ENCODE results near the gene JADE1. TPM values are rescaled to one million over a fixed set of nuclear protein-coding genes. Genes with fewer than 3 reads are reported as not detected.

The JADE1 gene
- total RNA-seq = 10 to 100 TPM; 18.7 to 50.2 (median 35.7) TPM

DNA sequence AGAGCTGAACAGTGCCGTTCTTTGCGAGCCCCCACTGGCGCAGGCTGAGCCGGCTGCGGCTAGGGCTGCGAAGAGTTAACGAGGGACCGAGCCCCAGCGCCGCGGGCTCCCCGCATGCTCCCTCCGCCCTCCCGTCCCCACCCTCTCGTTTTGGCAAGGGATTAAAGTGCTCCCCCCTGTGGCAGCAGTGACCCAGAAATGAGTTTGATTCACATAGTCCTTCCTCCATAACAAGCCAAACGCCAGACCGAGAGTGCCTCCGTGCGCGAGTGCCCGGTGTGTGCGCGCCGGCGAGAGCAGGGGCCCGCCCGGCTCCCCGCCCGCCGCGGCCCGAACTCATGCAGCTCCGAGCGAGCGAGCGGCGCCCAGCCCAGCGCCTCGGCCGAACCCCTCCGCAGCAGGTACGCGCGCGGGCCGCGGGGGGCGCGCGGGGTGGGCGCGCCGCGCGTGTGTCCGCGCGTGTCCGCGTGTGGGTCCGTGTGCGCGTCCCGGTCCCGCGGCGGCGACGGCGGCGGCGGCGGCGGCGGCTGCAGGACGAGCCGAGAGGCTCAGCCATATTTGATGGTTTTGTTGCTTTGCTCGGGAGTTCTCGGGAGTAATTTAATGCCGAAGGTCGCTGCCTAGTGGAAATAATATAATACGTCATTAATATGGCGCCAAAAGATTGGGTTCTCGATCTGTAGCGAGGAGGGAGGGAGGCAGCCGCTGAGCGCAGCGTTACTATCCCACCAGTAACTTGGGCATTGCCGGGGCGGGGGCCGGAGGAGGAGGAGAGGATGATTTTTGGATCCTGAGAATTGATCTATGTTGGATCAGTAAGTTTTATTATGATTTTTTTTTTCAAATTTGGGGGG is at the start of gene JADE1:
TSS of gene JADE1 (plus strand) at position 224 of the 854 bp plus-strand sequence. CDS start 22,059 bp downstream, outside the sequence.
- Histone ChIP-seq H3K27me3 (no peaks in the 10 kb centered on the region), H3K9me3 (no peaks in the 10 kb centered on the region), H3K4me3 (peak within 1 kb of the TSS; percentile 93 to 96), H3K27ac (peak within 1 kb of the TSS; percentile 94 to 96), H3K36me3 (no peaks in the 10 kb centered on the region), H3K4me1 (no peaks in the 10 kb centered on the region)
- peak; percentile 88 to 91 for DNase-seq
- TF ChIP-seq, protein P1, sequence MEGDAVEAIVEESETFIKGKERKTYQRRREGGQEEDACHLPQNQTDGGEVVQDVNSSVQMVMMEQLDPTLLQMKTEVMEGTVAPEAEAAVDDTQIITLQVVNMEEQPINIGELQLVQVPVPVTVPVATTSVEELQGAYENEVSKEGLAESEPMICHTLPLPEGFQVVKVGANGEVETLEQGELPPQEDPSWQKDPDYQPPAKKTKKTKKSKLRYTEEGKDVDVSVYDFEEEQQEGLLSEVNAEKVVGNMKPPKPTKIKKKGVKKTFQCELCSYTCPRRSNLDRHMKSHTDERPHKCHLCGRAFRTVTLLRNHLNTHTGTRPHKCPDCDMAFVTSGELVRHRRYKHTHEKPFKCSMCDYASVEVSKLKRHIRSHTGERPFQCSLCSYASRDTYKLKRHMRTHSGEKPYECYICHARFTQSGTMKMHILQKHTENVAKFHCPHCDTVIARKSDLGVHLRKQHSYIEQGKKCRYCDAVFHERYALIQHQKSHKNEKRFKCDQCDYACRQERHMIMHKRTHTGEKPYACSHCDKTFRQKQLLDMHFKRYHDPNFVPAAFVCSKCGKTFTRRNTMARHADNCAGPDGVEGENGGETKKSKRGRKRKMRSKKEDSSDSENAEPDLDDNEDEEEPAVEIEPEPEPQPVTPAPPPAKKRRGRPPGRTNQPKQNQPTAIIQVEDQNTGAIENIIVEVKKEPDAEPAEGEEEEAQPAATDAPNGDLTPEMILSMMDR (IDR thresholded peaks at IDR 0.05) = peak; percentile 57 to 66 (median 60)
- TF ChIP-seq POLR2A (IDR thresholded peaks at IDR 0.05) = peak; percentile 52 to 63
- intact Hi-C loops (cut with DNase I; ENCODE audit: low total_unique reads) = loop anchor here (5.0 kb wide), 1 partner anchor 357 kb away; no protein-coding TSS in a partner anchor

DNA sequence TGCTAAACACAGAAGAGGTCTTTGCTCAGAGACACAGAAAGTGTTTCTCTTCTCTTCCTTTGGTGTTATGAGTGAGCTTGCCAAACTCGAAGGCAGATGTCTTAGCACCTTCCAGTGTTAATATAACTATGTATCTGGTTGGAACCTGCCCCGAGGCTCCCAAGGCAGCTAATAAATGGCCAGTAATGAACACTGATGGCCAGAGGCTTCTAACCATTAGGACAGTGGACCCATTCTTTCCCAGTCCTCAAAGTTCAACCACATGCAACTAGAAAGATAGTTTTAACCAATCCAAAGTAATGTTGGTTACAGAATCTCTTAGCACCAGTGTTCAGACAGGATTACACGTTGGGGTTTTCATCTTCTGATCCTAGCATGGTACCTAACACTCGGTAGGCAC is 42.7 kb upstream of the JADE1 start:
- TF ChIP-seq, protein P1 (IDR thresholded peaks at IDR 0.05) = no peak
- TF ChIP-seq POLR2A (IDR thresholded peaks at IDR 0.05) = no peak
- H3K27ac ChIP-seq = no peak overlapping the region
- H3K9me3 ChIP-seq = no peaks in the 10 kb centered on the region
- H3K4me3 ChIP-seq = no peak overlapping the region
- H3K27me3 ChIP-seq = no peaks in the 10 kb centered on the region
- no peak for DNase-seq
- H3K4me1 ChIP-seq = no peaks in the 10 kb centered on the region
- intact Hi-C loops (cut with DNase I; ENCODE audit: low total_unique reads) = no loop called here
- H3K36me3 ChIP-seq = no peaks in the 10 kb centered on the region

DNA sequence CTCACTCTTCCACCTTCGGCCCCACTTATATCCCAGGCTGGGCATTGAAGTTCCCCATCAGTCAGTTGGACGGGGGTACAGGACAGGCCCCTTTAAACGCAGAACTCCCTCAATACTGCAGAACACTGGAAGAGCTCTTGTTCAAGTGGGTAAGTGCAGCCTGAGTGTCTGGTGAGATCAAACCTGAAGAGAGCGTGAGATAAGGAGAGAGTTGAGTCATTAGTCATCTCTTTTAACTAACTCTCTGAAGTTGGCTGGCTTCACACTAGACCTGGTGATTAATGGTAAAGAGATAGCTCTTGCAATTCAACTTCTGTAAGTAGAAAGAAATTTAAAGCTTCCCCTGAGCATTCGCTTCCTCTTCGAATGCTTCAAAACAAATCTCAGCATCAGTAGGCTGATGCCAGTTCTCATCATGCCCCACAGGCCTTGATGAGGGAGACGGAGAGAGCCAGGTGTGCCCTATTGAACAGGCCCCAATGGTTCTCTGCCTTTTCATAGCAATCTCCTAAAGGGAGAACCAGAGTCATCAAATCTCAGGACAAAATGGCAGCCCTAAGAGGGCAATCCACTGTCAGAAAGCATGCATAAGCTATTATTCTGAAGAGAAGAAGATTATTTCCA is 41.0 kb upstream of the JADE1 start:
- no peak overlapping the region for H3K27ac ChIP-seq
- DNase-seq = no peak
- H3K4me1 ChIP-seq = no peaks in the 10 kb centered on the region
- H3K36me3 ChIP-seq = no peaks in the 10 kb centered on the region
- TF ChIP-seq POLR2A (IDR thresholded peaks at IDR 0.05) = no peak
- no peaks in the 10 kb centered on the region for H3K9me3 ChIP-seq
- intact Hi-C loops (cut with DNase I; ENCODE audit: low total_unique reads) = no loop called here
- H3K27me3 ChIP-seq = no peaks in the 10 kb centered on the region
- no peak overlapping the region for H3K4me3 ChIP-seq

DNA sequence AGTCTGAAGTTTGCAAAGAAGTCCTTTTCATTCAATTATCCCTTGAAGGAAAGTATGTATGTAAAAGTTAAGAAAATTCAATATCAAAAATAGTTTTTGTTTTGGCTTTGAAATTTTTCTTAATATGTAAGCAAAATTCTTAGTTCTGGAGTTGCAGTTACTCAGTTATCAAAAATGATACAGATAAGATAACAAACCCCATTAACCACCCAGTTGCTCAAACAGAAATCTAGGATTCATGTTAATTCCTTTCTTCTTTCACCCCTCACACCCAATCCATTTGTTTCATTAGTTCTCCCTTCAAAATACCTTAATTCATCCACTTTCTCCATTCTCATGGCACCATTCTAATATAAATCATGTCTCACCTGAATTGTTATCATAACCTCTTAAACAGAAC is 40.5 kb upstream of the JADE1 start:
- TF ChIP-seq, protein P1 (IDR thresholded peaks at IDR 0.05) = no peak
- TF ChIP-seq POLR2A (IDR thresholded peaks at IDR 0.05) = no peak

DNA sequence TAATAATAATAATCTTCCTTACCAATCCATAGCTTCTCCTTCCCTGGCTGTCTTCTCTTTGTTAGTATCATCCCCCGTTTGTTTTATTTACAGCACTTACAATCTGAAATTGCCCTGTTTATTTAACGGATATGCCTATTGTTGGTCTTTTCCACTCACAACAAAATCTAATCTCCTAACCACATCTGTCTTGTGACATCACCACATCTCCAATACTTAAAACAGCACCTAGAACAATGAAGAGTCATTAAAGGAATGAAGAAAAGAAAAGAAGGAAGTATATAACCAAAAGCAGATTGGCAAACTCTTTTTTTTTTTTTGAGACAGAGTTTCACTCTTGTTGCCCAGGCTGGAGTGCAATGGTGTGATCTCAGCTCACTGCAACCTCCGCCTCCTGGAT is 38.7 kb upstream of the JADE1 start:
- TF ChIP-seq, protein P1 (IDR thresholded peaks at IDR 0.05) = no peak
- no peak for TF ChIP-seq POLR2A (IDR thresholded peaks at IDR 0.05)
- Histone ChIP-seq H3K36me3 (no peaks in the 10 kb centered on the region), H3K4me3 (no peak overlapping the region), H3K27ac (no peak overlapping the region), H3K9me3 (no peaks in the 10 kb centered on the region), H3K27me3 (no peaks in the 10 kb centered on the region), H3K4me1 (no peaks in the 10 kb centered on the region)
- DNase-seq = no peak
- intact Hi-C loops (cut with DNase I; ENCODE audit: low total_unique reads) = no loop called here

More for the DNA sequence above, 40.5 kb upstream of the JADE1 start:
- no peaks in the 10 kb centered on the region for H3K36me3 ChIP-seq
- no peaks in the 10 kb centered on the region for H3K9me3 ChIP-seq
- intact Hi-C loops (cut with DNase I; ENCODE audit: low total_unique reads) = no loop called here
- no peak overlapping the region for H3K4me3 ChIP-seq
- no peaks in the 10 kb centered on the region for H3K4me1 ChIP-seq
- H3K27ac ChIP-seq = no peak overlapping the region
- no peak for DNase-seq
- H3K27me3 ChIP-seq = no peaks in the 10 kb centered on the region
